Caco-2 (cell line): Measurements from ENCODE around the gene MIPEP. TPM values are rescaled to one million over a fixed set of nuclear protein-coding genes. Genes with fewer than 3 reads are reported as not detected.

Source experiments
- BruUV-seq: library from RNA; stranded (reverse); fragments of 400-500 nt; replicated peaks from 2 replicates; lab custom pipeline; 2021; lab: Mats Ljungman, UMichigan
- CTCF ChIA-PET: fragments of 300-600 bp; sonication (Branson Sonifier 250); formaldehyde crosslinking; loops from one replicate; lab custom pipeline; 2022; ENCODE audit warnings: antibody characterized with exemption; lab: Charles Lee
- POLR2A ChIA-PET: fragments of 300-600 bp; sonication (Branson Sonifier 250); formaldehyde crosslinking; loops from one replicate; lab custom pipeline; 2022; ENCODE audit warnings: antibody characterized with exemption; lab: Charles Lee
- DNase-seq, 2 experiments: peaks; one replicate each; pipeline versions ENCODE4 v3.0.0 to v3.0.0-alpha.2; 2020 to 2022
- H3K27me3 ChIP-seq: replicated peaks from 2 replicates; pipeline ENCODE4 v1.6.0; 2011; ENCODE audit warnings: low read length; ENCODE audit not compliant: control insufficient read depth, insufficient read depth
- H3K36me3 ChIP-seq: 2 replicates; pipeline ENCODE4 v1.5.1; 2011; ENCODE audit warnings: low read length; ENCODE audit not compliant: control insufficient read depth, insufficient read depth
- H3K4me1 ChIP-seq: fragments of 250-450 bp; sonication (Bioruptor Pico); 2 replicates; pipeline ENCODE4 v1.5.1; 2020; ENCODE audit warnings: mild to moderate bottlenecking
- H3K4me3 ChIP-seq: 2 replicates; pipeline ENCODE4 v1.5.1; 2011; ENCODE audit warnings: low read depth, mild to moderate bottlenecking, control low read depth, low read length
- H3K9me3 ChIP-seq: fragments of 250-450 bp; sonication (Bioruptor Pico); 2 replicates; pipeline ENCODE4 v1.5.1; 2020; ENCODE audit warnings: mild to moderate bottlenecking, moderate library complexity
- H3K27ac Mint-ChIP-seq: one replicate; pipeline ENCODE4 v1.8.0; 2022; ENCODE audit warnings: mixed read lengths; ENCODE audit not compliant: unreplicated experiment
- H3K27me3 Mint-ChIP-seq: one replicate; pipeline ENCODE4 v1.8.0; 2022; ENCODE audit warnings: mixed read lengths; ENCODE audit not compliant: insufficient read depth, unreplicated experiment
- H3K36me3 Mint-ChIP-seq: one replicate; pipeline ENCODE4 v1.8.0; 2022; ENCODE audit warnings: mild to moderate bottlenecking, mixed read lengths; ENCODE audit not compliant: insufficient read depth, unreplicated experiment
- H3K4me1 Mint-ChIP-seq: one replicate; pipeline ENCODE4 v1.8.0; 2022; ENCODE audit warnings: low read depth, mixed read lengths; ENCODE audit not compliant: unreplicated experiment
- H3K4me3 Mint-ChIP-seq: one replicate; pipeline ENCODE4 v1.8.0; 2022; ENCODE audit warnings: mild to moderate bottlenecking, moderate library complexity, mixed read lengths; ENCODE audit not compliant: unreplicated experiment
- H3K9me3 Mint-ChIP-seq: one replicate; pipeline ENCODE4 v1.8.0; 2022; ENCODE audit warnings: mixed read lengths; ENCODE audit not compliant: unreplicated experiment
- CTCF ChIP-seq, 2 experiments: fragments of 200-600 bp in 1 of 2; IDR thresholded peaks; 1 replicate in 1 of 2; 2 replicates in 1 of 2; pipeline versions ENCODE4 v1.5.1 to v1.8.0; 2011 to 2022; ENCODE audit warnings: antibody characterized with exemption in 1 of 2, control low read depth in 1 of 2, inconsistent platforms in 1 of 2, low read depth in 1 of 2, low read length in 1 of 2, mild to moderate bottlenecking in 1 of 2, moderate library complexity in 1 of 2; ENCODE audit not compliant: insufficient read depth in 1 of 2, severe bottlenecking in 1 of 2, unreplicated experiment in 1 of 2
- intact Hi-C: fragments of 100-400 bp; cut with micrococcal nuclease; formaldehyde crosslinking; loops from one replicate; pipeline ENCODE4 v1.10.0; 2022; ENCODE audit not compliant: unreplicated experiment
- total RNA-seq: library from RNA; stranded (reverse); gene quantifications from 2 replicates; pipeline ENCODE4 v1.2.3, GENCODE V29; 2022

The MIPEP gene
- total RNA-seq, 1 experiment from 2014 or later, result 40.6 TPM

- TF ChIP-seq CTCF (IDR thresholded peaks at IDR 0.05; ENCODE audit: insufficient read depth in 1 of 2, low read depth in 1 of 2, low read length in 1 of 2, severe bottlenecking in 1 of 2, unreplicated experiment in 1 of 2), result no peak
- Mint-ChIP-seq H3K27ac (no peak overlapping the region), H3K36me3 (no peaks in the 10 kb centered on the region), H3K4me1 (no peaks in the 10 kb centered on the region), H3K9me3 (no peaks in the 10 kb centered on the region), H3K27me3 (no peaks in the 10 kb centered on the region), H3K4me3 (no peak overlapping the region)
- BruUV-seq, result no TSS peak
- Histone ChIP-seq H3K36me3 (no peaks in the 10 kb centered on the region), H3K9me3 (no peaks in the 10 kb centered on the region), H3K4me3 (no peak overlapping the region), H3K27me3 (no peaks in the 10 kb centered on the region), H3K4me1 (no peaks in the 10 kb centered on the region)
- no peak for DNase-seq
- intact Hi-C loops, result no loop called here
- CTCF ChIA-PET, result no interaction called here
- POLR2A ChIA-PET, result no interaction called here
Observed at GRCh38 chr13:23804166-23804565, 85.0 kb downstream of the MIPEP start.

GRCh38 chr13:23801141-23801540 lies 88.1 kb downstream of the MIPEP start:
- ChIA-PET POLR2A (no interaction called here), CTCF (no interaction called here)
- Mint-ChIP-seq H3K27ac (no peak overlapping the region), H3K9me3 (peaks cover 11% of the 10 kb centered on the region), H3K4me3 (no peak overlapping the region), H3K27me3 (no peaks in the 10 kb centered on the region), H3K4me1 (peaks cover 4% of the 10 kb centered on the region), H3K36me3 (no peaks in the 10 kb centered on the region)
- no peak for DNase-seq
- Histone ChIP-seq H3K36me3 (no peaks in the 10 kb centered on the region), H3K27me3 (no peaks in the 10 kb centered on the region), H3K9me3 (peaks cover 3% of the 10 kb centered on the region; the same call in 1 of the 2 replicates), H3K4me3 (no peak overlapping the region), H3K4me1 (no peaks in the 10 kb centered on the region)
- TF ChIP-seq CTCF (IDR thresholded peaks at IDR 0.05; ENCODE audit: insufficient read depth in 1 of 2, low read depth in 1 of 2, low read length in 1 of 2, severe bottlenecking in 1 of 2, unreplicated experiment in 1 of 2), result no peak
- intact Hi-C loops, result no loop called here
- no TSS peak for BruUV-seq

- H3K4me1 Mint-ChIP-seq, result peaks cover 4% of the 10 kb centered on the region
- H3K9me3 ChIP-seq, result peaks cover 3% of the 10 kb centered on the region; the same call in 1 of the 2 replicates
- no peak for DNase-seq
- no peaks in the 10 kb centered on the region for H3K36me3 Mint-ChIP-seq
- ChIA-PET POLR2A (no interaction called here), CTCF (interaction anchor here (0.6 kb wide), 1 partner anchor 340 kb away, joined by 3 read pairs; no protein-coding TSS in a partner anchor)
- no peak overlapping the region for H3K27ac Mint-ChIP-seq
- H3K4me3 ChIP-seq, result no peak overlapping the region
- no peak for TF ChIP-seq CTCF (IDR thresholded peaks at IDR 0.05; ENCODE audit: insufficient read depth in 1 of 2, low read depth in 1 of 2, low read length in 1 of 2, severe bottlenecking in 1 of 2, unreplicated experiment in 1 of 2)
- no peaks in the 10 kb centered on the region for H3K27me3 ChIP-seq
- no peaks in the 10 kb centered on the region for H3K36me3 ChIP-seq
- BruUV-seq, result no TSS peak
- peaks cover 11% of the 10 kb centered on the region for H3K9me3 Mint-ChIP-seq
- H3K27me3 Mint-ChIP-seq, result no peaks in the 10 kb centered on the region
- no peak overlapping the region for H3K4me3 Mint-ChIP-seq
- H3K4me1 ChIP-seq, result peaks cover 5% of the 10 kb centered on the region; the same call in 1 of the 2 replicates
- intact Hi-C loops, result no loop called here
Observed at GRCh38 chr13:23799945-23800344, 89.3 kb downstream of the MIPEP start.
